GM12878 (cell line): ENCODE measurements around the gene SLC35F3. TPM values are rescaled to one million over a fixed set of nuclear protein-coding genes. Genes with fewer than 3 reads are reported as not detected.

Experiments used
- ATAC-seq: fragments of 200-7000 bp; cut with Tn5 transposase; 3 replicates; pipeline ENCODE4 v1.9.1; 2020; ENCODE audit warnings: mild to moderate bottlenecking, moderate library complexity
- BruUV-seq: library from RNA; stranded (reverse); fragments of 400-500 nt; replicated peaks from 2 replicates; lab custom pipeline; 2021; lab: Mats Ljungman, UMichigan
- CTCF ChIA-PET: fragments of 300-600 bp; sonication (Branson Sonifier 250); formaldehyde crosslinking; extraction: SDS; loops from one replicate; lab custom pipeline; 2021; ENCODE audit warnings: inconsistent platforms; lab: Yijun Ruan, JAX
- POLR2A ChIA-PET: fragments of 350-600 bp; formaldehyde crosslinking; extraction: SDS; loops from one replicate; lab custom pipeline; 2021; ENCODE audit warnings: inconsistent platforms; lab: Charles Lee
- RAD21 ChIA-PET: fragments of 300-600 bp; sonication (Branson Sonifier 250); formaldehyde crosslinking; loops from one replicate; lab custom pipeline; 2023; ENCODE audit warnings: antibody characterized with exemption; ENCODE audit not compliant: unreplicated experiment; lab: Charles Lee
- SMC1A ChIA-PET: fragments of 300-600 bp; sonication (Branson Sonifier 250); formaldehyde crosslinking; loops from one replicate; lab custom pipeline; 2023; ENCODE audit not compliant: unreplicated experiment, uncharacterized antibody; lab: Charles Lee
- DNase-seq: peaks from one replicate; pipeline ENCODE4 v3.0.0-alpha.2; 2011; ENCODE audit warnings: low read depth, low spot score
- FAIRE-seq: peaks from 3 replicates; lab custom pipeline; 2011; peaks lifted over from hg19 to GRCh38; lab: Jason Lieb, UNC
- H2AFZ ChIP-seq: 2 replicates; pipeline ENCODE4 v1.6.0; 2011; ENCODE audit warnings: low read depth, low read length, control low read depth; ENCODE audit not compliant: control insufficient read depth
- H3K27ac ChIP-seq: 2 replicates; pipeline ENCODE4 v1.5.1; 2011; ENCODE audit warnings: control low read depth; ENCODE audit not compliant: control insufficient read depth, insufficient read depth
- H3K27me3 ChIP-seq, 2 experiments: replicated peaks in 1 of 2; 2 replicates each; pipeline versions ENCODE4 v1.6.0 to v1.6.1; 2011; ENCODE audit warnings: low read length in 1 of 2; ENCODE audit not compliant: control insufficient read depth in 2 of 2, insufficient read depth in 2 of 2
- H3K36me3 ChIP-seq, 2 experiments: 2 replicates each; pipeline ENCODE4 v1.5.1; 2011; ENCODE audit warnings: low read length in 1 of 2; ENCODE audit not compliant: control insufficient read depth in 2 of 2, insufficient read depth in 2 of 2
- H3K4me1 ChIP-seq: 2 replicates; pipeline ENCODE4 v1.6.1; 2011; ENCODE audit warnings: mild to moderate bottlenecking, low read length, moderate library complexity, mixed read lengths; ENCODE audit not compliant: control insufficient read depth, insufficient read depth
- H3K4me2 ChIP-seq: 2 replicates; pipeline ENCODE4 v1.6.0; 2011; ENCODE audit warnings: control low read depth; ENCODE audit not compliant: control insufficient read depth, insufficient read depth
- H3K4me3 ChIP-seq: fragments of 200-600 bp; sonication (generic); 2 replicates; pipeline ENCODE4 v1.5.1; 2016
- H3K79me2 ChIP-seq: 2 replicates; pipeline ENCODE4 v1.6.0; 2011; ENCODE audit warnings: low read length; ENCODE audit not compliant: control insufficient read depth, insufficient read depth
- H3K9ac ChIP-seq: 2 replicates; pipeline ENCODE4 v1.8.0; 2011; ENCODE audit warnings: low read length, control low read depth, mixed read lengths; ENCODE audit not compliant: control insufficient read depth, insufficient read depth
- H3K9me3 ChIP-seq: replicated peaks from 3 replicates; pipeline ENCODE4 v1.5.1; 2011; ENCODE audit warnings: mild to moderate bottlenecking, low read length; ENCODE audit not compliant: control insufficient read depth, insufficient read depth
- H4K20me1 ChIP-seq: 2 replicates; pipeline ENCODE4 v1.6.0; 2011; ENCODE audit not compliant: control insufficient read depth, insufficient read depth
- GATAD2B ChIP-seq: fragments of 450-650 bp; conservative IDR thresholded peaks from 2 replicates; pipeline ENCODE4 v1.6.1; 2017; ENCODE audit warnings: low read depth, mild to moderate bottlenecking, moderate library complexity
- IRF4 ChIP-seq: IDR thresholded peaks from 2 replicates; pipeline ENCODE4 v1.6.1; 2011; ENCODE audit warnings: low read depth, low read length
- JUNB ChIP-seq: IDR thresholded peaks from 2 replicates; pipeline ENCODE4 v1.6.1; 2016; ENCODE audit warnings: antibody characterized with exemption, mild to moderate bottlenecking
- KDM1A ChIP-seq: fragments of 200-600 bp; sonication (generic); IDR thresholded peaks from 2 replicates; pipeline ENCODE4 v1.6.1; 2016; ENCODE audit warnings: borderline replicate concordance
- MYC ChIP-seq: IDR thresholded peaks from 2 replicates; pipeline ENCODE4 v1.6.1; 2011; ENCODE audit warnings: mild to moderate bottlenecking, low read length, moderate library complexity, inconsistent platforms; ENCODE audit not compliant: insufficient read depth, insufficient replicate concordance, insufficient read length, severe bottlenecking
- PKNOX1 ChIP-seq: fragments of 450-650 bp; IDR thresholded peaks from 2 replicates; pipeline ENCODE4 v1.6.1; 2016; ENCODE audit warnings: mild to moderate bottlenecking
- SUZ12 ChIP-seq: fragments of 200-600 bp; sonication (generic); IDR thresholded peaks from one replicate; pipeline ENCODE4 v1.6.1; 2018; ENCODE audit warnings: antibody characterized with exemption, mild to moderate bottlenecking; ENCODE audit not compliant: unreplicated experiment
- ZBTB4 ChIP-seq: fragments of 450-650 bp; formaldehyde crosslinking; IDR thresholded peaks from 2 replicates; pipeline ENCODE4 v1.4.0; 2022; ENCODE audit warnings: mild to moderate bottlenecking, moderate library complexity
- ZNF274 ChIP-seq: IDR thresholded peaks from one replicate; pipeline ENCODE4 v1.8.0; 2011; ENCODE audit not compliant: insufficient read length, insufficient read depth
- WGBS: methylation state at CpG from one replicate; pipeline ENCODE4 v1.1.6; 2016; ENCODE audit warnings: low lambda C conversion rate; ENCODE audit not compliant: insufficient replicate concordance, insufficient coverage; ENCODE audit errors: missing lambda C conversion rate; 5-methylcytosine and 5-hydroxymethylcytosine counted together
- in situ Hi-C: fragments of 300-500 bp; cut with MboI; formaldehyde crosslinking; loops from 9 replicates; pipeline ENCODE4 v1.14.3; 2018; ENCODE audit warnings: mixed read lengths
- intact Hi-C: fragments of 100-400 bp; cut with micrococcal nuclease; formaldehyde crosslinking; loops from one replicate; pipeline ENCODE4 v1.14.2; 2022; ENCODE audit not compliant: unreplicated experiment
- polyA plus RNA-seq, 11 experiments: library from polyadenylated mRNA; depleted of rRNA in 4 of 11; unstranded in 6 of 11; stranded (reverse) in 5 of 11; fragments of >200 nt; fragmentation: Nextera tagmentation in 4 of 11; fragmentation: Illumina TruSeq in 1 of 11; extraction: Ambion mirVana in 4 of 11; extraction: Trizol in 1 of 11; gene quantifications; 1 replicate in 1 of 11; 2 replicates in 10 of 11; pipeline versions ENCODE4 v1.2.1 to v1.2.3, GENCODE V29; 2011 to 2016; ENCODE audit warnings: inconsistent platforms in 2 of 11, missing spikeins in 2 of 11, low read depth in 1 of 11
- total RNA-seq, 4 experiments: library from RNA; depleted of rRNA in 3 of 4; stranded (reverse); fragments of >200 nt in 3 of 4; fragmentation: Illumina TruSeq in 1 of 4; extraction: Trizol in 1 of 4; gene quantifications; 2 replicates each; pipeline versions ENCODE4 v1.2.1 to v1.2.3, GENCODE V29; 2013 to 2021
- TF ChIP-seq, protein P1 (sequence below): IDR thresholded peaks from 2 replicates; pipeline ENCODE4 v1.6.1; 2012; ENCODE audit warnings: low read length, inconsistent platforms
- TF ChIP-seq, protein P2 (sequence below): fragments of 450-650 bp; IDR thresholded peaks from 2 replicates; pipeline ENCODE4 v1.6.1; 2017; ENCODE audit warnings: mild to moderate bottlenecking, low read depth, inconsistent platforms; ENCODE audit not compliant: poor library complexity, severe bottlenecking

SLC35F3 gene
- total and polyA plus RNA-seq, 10 of the 15 experiments (the other 5 are each of a cell fraction or from before 2014, with no cell fraction given), result 1.0 to 8.6 (median 5.7) TPM

DNA sequence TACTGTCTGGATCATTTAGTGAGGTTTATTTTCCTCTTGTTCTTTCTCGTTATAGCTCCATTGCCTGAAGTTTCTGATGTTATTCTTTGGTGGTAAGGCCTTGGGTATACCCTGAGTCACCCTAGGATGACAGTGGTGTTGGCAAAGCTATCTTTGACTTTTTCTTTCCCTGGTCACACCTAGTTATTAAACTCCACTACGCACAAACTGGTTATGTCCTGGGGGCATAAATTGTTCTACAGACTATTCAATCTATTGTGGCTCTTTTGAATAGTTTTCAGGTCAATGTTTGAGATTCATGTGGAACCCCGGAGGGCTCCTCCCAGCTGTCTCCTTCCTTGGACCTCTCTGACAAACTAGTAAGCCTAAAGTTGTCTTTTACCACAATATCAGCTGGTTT lies 157.7 kb downstream of the SLC35F3 start:
- DNase-seq (no peak), ATAC-seq (no peak), FAIRE-seq (no peak)
- ChIA-PET CTCF (interaction anchor here (0.7 to 6.5 kb wide), 3 partner anchors 621 to 691 kb away, joined by 3 to 31 read pairs (median 4); no protein-coding TSS in a partner anchor), RAD21 (interaction anchor here (2.0 kb wide), 1 partner anchor 621 kb away, joined by 10 read pairs; no protein-coding TSS in a partner anchor), SMC1A (interaction anchor here (0.9 kb wide), 1 partner anchor 621 kb away, joined by 3 read pairs; no protein-coding TSS in a partner anchor), POLR2A (no interaction called here)
- in situ Hi-C loops (no loop called here), intact Hi-C loops (no loop called here)
- Histone ChIP-seq H3K27ac (no peak overlapping the region), H3K4me1 (no peaks in the 10 kb centered on the region), H3K4me3 (no peak overlapping the region), H3K36me3 (no peaks in the 10 kb centered on the region), H3K79me2 (no peaks in the 10 kb centered on the region), H3K4me2 (no peak overlapping the region), H4K20me1 (no peaks in the 10 kb centered on the region), H2AFZ (no peak overlapping the region), H3K9ac (no peak overlapping the region), H3K9me3 (no peaks in the 10 kb centered on the region), H3K27me3 (no peaks in the 10 kb centered on the region)
- no peak for TF ChIP-seq SUZ12
- no peak for TF ChIP-seq IRF4
- no peak for TF ChIP-seq MYC
- TF ChIP-seq GATAD2B, result no peak
- TF ChIP-seq ZNF274, result no peak
- TF ChIP-seq, protein P1, sequence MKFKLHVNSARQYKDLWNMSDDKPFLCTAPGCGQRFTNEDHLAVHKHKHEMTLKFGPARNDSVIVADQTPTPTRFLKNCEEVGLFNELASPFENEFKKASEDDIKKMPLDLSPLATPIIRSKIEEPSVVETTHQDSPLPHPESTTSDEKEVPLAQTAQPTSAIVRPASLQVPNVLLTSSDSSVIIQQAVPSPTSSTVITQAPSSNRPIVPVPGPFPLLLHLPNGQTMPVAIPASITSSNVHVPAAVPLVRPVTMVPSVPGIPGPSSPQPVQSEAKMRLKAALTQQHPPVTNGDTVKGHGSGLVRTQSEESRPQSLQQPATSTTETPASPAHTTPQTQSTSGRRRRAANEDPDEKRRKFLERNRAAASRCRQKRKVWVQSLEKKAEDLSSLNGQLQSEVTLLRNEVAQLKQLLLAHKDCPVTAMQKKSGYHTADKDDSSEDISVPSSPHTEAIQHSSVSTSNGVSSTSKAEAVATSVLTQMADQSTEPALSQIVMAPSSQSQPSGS, result no peak
- no peak for TF ChIP-seq ZBTB4 (CRISPR knock-in tag)
- TF ChIP-seq JUNB, result no peak
- TF ChIP-seq PKNOX1, result no peak
- no peak for TF ChIP-seq KDM1A
- TF ChIP-seq, protein P2, sequence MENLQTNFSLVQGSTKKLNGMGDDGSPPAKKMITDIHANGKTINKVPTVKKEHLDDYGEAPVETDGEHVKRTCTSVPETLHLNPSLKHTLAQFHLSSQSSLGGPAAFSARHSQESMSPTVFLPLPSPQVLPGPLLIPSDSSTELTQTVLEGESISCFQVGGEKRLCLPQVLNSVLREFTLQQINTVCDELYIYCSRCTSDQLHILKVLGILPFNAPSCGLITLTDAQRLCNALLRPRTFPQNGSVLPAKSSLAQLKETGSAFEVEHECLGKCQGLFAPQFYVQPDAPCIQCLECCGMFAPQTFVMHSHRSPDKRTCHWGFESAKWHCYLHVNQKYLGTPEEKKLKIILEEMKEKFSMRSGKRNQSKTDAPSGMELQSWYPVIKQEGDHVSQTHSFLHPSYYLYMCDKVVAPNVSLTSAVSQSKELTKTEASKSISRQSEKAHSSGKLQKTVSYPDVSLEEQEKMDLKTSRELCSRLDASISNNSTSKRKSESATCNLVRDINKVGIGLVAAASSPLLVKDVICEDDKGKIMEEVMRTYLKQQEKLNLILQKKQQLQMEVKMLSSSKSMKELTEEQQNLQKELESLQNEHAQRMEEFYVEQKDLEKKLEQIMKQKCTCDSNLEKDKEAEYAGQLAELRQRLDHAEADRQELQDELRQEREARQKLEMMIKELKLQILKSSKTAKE, result no peak
- no TSS peak for BruUV-seq
- WGBS, result 52% methylated on average over 3 of the region's 3 CpGs
